OCI-LY3 (cell line): ENCODE measurements around the gene TAL2.

ENCODE experiments used
- H2AFZ ChIP-seq: fragments of 200-600, 300-600 bp; shearing (Covaris generic); 2 replicates; pipeline ENCODE4 v1.6.0; 2014; ENCODE audit warnings: antibody characterized with exemption, low read depth, low read length
- H3K27ac ChIP-seq: fragments of 200-600, 300-600 bp; sonication (generic); 2 replicates; pipeline ENCODE4 v1.5.1; 2014; ENCODE audit warnings: mild to moderate bottlenecking, low read length, moderate library complexity, mixed read lengths
- H3K27me3 ChIP-seq: fragments of 200-600, 300-600 bp; sonication (generic); 2 replicates; pipeline ENCODE4 v1.6.1; 2014; ENCODE audit warnings: low read depth, low read length, mixed read lengths
- H3K36me3 ChIP-seq: fragments of 200-600, 300-600 bp; sonication (generic); replicated peaks from 2 replicates; pipeline ENCODE3; 2014; ENCODE audit warnings: low read depth, low read length, mixed read lengths
- H3K4me1 ChIP-seq: fragments of 300-600, 200-600 bp; sonication (generic); 2 replicates; pipeline ENCODE4 v1.6.1; 2014; ENCODE audit warnings: low read length, mixed read lengths
- H3K4me2 ChIP-seq: fragments of 200-600, 300-600 bp; sonication (generic); 2 replicates; pipeline ENCODE4 v1.6.1; 2014; ENCODE audit warnings: low read length, mixed read lengths
- H3K4me3 ChIP-seq: fragments of 300-600, 200-600 bp; sonication (generic); 2 replicates; pipeline ENCODE4 v1.5.1; 2014; ENCODE audit warnings: antibody characterized with exemption, mild to moderate bottlenecking, low read length, moderate library complexity
- H3K79me2 ChIP-seq: fragments of 300-600, 200-600 bp; shearing (Covaris generic); 2 replicates; pipeline ENCODE4 v1.6.1; 2014; ENCODE audit warnings: mild to moderate bottlenecking, low read length, mixed read lengths
- H3K9ac ChIP-seq: fragments of 300-600, 200-600 bp; shearing (Covaris generic); 2 replicates; pipeline ENCODE4 v1.6.0; 2014; ENCODE audit warnings: mild to moderate bottlenecking, low read length, moderate library complexity
- H3K9me3 ChIP-seq: fragments of 200-600, 300-600 bp; shearing (Covaris generic); 2 replicates; pipeline ENCODE4 v1.6.1; 2014; ENCODE audit warnings: low read length, mixed read lengths; ENCODE audit not compliant: insufficient read depth
- H4K20me1 ChIP-seq: fragments of 200-600, 300-600 bp; sonication (generic); 2 replicates; pipeline ENCODE4 v1.6.1; 2016; ENCODE audit warnings: low read length, mixed read lengths; ENCODE audit not compliant: insufficient read depth
- EZH2phosphoT487 ChIP-seq: fragments of 200-600 bp; shearing (Covaris generic); IDR thresholded peaks from 2 replicates; pipeline ENCODE4 v1.6.1; 2018; ENCODE audit warnings: antibody characterized with exemption, mixed run types, low read depth
- TF ChIP-seq, protein P1 (sequence below): fragments of 200-600, 300-600 bp; sonication (generic); IDR thresholded peaks from 2 replicates; pipeline ENCODE4 v1.5.1; 2014; ENCODE audit warnings: antibody characterized with exemption, low read length, low read depth

TAL2 gene

DNA sequence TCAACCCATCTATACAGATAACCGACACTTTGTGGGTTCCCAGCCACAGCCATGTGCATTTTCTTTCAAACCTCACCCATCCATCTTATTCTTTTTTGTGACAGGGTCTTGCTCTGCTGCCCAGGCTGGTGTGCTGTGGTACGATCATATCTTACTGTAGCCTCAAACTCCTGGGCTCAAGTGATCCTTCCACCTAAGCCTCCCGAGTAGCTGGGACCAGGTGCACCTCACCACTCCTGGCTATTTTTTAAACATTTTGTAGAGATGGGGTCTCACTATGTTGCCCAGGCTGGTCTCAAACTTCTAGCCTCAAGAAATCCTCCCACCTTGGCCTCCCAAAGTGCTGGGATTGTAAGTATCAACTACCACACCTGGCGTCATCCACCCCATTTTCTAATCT, 24.7 kb downstream of the TAL2 start:
- H3K27ac ChIP-seq: no peak overlapping the region
- H2AFZ ChIP-seq: no peak overlapping the region
- H3K36me3 ChIP-seq: no peaks in the 10 kb centered on the region
- no peak overlapping the region for H3K9ac ChIP-seq
- no peaks in the 10 kb centered on the region for H3K9me3 ChIP-seq
- H3K4me2 ChIP-seq: no peak overlapping the region
- no peaks in the 10 kb centered on the region for H3K79me2 ChIP-seq
- no peaks in the 10 kb centered on the region for H4K20me1 ChIP-seq
- H3K4me3 ChIP-seq: no peak overlapping the region
- no peaks in the 10 kb centered on the region for H3K4me1 ChIP-seq
- TF ChIP-seq, protein P1, sequence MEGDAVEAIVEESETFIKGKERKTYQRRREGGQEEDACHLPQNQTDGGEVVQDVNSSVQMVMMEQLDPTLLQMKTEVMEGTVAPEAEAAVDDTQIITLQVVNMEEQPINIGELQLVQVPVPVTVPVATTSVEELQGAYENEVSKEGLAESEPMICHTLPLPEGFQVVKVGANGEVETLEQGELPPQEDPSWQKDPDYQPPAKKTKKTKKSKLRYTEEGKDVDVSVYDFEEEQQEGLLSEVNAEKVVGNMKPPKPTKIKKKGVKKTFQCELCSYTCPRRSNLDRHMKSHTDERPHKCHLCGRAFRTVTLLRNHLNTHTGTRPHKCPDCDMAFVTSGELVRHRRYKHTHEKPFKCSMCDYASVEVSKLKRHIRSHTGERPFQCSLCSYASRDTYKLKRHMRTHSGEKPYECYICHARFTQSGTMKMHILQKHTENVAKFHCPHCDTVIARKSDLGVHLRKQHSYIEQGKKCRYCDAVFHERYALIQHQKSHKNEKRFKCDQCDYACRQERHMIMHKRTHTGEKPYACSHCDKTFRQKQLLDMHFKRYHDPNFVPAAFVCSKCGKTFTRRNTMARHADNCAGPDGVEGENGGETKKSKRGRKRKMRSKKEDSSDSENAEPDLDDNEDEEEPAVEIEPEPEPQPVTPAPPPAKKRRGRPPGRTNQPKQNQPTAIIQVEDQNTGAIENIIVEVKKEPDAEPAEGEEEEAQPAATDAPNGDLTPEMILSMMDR: no peak
- H3K27me3 ChIP-seq: peaks cover 6% of the 10 kb centered on the region

DNA sequence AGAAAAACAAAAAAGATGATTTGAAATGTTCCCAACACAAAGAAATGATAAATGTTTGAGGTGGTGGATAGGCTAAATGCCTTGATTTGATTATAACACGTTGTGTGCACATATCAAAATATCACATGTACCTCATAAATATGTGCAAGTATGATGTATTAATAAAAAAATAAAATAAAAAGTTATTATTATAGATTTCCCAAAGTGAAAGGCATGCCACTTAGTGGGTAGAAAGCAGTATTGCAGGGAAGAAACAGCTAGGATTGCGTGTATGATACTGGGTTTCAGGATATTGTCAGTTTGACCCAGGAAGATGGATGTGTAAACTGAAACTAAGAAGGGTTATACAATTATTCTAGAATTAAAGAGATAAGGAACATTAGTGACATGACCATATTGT, 28.5 kb downstream of the TAL2 start:
- Histone ChIP-seq H3K36me3 (no peaks in the 10 kb centered on the region), H3K4me3 (no peak overlapping the region), H3K27me3 (peaks cover 14% of the 10 kb centered on the region), H3K9me3 (no peaks in the 10 kb centered on the region), H3K4me2 (no peak overlapping the region), H4K20me1 (peaks cover 4% of the 10 kb centered on the region; the same call in 1 of the 2 replicates), H2AFZ (no peak overlapping the region), H3K79me2 (peaks cover 7% of the 10 kb centered on the region; the same call in 1 of the 2 replicates), H3K9ac (no peak overlapping the region), H3K4me1 (peaks cover 12% of the 10 kb centered on the region), H3K27ac (no peak overlapping the region)
- no peak for TF ChIP-seq EZH2phosphoT487
- TF ChIP-seq, protein P1: peak; percentile 37

DNA sequence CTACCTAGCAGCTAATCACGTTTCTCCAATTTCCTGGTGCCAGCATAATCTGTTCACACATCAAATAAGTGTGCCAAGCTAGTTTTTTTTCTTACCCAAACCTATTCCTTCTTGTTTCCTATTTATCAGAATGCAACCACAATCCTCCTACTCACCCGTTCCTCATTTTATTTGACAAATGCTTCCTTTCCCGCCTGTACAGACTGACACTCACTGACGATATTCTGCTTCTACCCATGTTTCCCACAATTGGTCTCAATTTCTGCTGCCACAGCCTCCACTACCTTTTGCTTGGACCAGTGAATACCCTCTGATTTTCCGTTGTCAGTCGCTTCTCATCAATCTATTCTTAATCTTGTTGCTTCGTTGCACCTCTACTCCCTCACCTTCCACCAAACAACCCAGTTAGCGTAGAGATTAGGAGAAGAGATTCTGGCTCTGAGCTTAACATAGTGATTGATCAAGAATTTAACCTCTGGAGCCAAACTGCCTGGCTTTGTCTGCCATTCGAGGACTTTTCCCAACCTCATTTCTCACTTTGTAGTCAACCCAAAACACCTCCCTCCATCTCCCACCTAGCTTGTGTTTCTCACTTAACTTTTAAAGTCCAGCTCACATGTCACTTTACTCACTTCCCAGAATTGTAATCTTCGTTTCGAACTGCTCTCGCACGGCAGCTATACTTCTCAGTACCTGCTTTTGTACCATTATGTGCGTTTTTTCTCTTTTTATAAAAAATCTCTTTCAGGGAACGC, 31.4 kb downstream of the TAL2 start:
- TF ChIP-seq, protein P1: no peak
- TF ChIP-seq EZH2phosphoT487: no peak
- Histone ChIP-seq H3K9me3 (no peaks in the 10 kb centered on the region), H3K4me1 (peaks cover 15% of the 10 kb centered on the region), H3K79me2 (peaks cover 24% of the 10 kb centered on the region), H3K27ac (no peak overlapping the region), H4K20me1 (peaks cover 5% of the 10 kb centered on the region; the same call in 1 of the 2 replicates), H3K9ac (peak overlapping the region; percentile 58), H3K36me3 (no peaks in the 10 kb centered on the region), H3K4me2 (peak overlapping the region; percentile 100), H3K27me3 (peaks cover 14% of the 10 kb centered on the region), H2AFZ (peak overlapping the region; percentile 66), H3K4me3 (peak overlapping the region; percentile 87)

DNA sequence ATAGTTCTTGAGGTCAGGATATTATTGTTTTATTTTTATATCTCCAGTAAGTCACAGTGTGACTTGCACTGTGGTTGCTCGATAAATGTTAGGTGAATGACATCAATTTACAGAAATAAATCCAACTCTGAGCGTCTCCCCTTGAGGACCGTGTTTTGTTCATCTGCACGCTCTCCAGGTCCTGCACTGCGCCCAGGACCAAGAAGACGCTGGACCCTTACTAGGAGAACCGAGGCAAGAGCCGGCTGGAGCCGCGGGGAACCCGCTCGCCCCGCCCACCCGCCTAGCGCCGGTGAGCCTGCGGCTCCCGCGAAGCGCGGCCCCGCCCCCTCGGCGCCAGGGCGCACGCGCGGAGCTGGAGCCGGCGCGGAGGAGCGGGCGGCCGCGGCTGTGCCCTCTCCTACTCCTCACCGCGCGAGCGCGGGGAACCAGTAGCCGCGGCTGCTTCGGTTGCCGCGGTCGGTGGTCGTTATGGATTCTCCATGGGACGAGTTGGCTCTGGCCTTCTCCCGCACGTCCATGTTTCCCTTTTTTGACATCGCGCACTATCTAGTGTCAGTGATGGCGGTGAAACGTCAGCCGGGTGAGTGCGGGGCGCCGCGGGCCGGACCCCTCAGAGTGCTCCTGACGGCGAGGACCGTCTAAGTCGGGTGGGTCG, 32.1 kb downstream of the TAL2 start, which contains the start of gene TMEM38B:
Gene TMEM38B (plus strand): TSS at position 352 of the 658 bp plus-strand sequence. CDS start 120 bp downstream, at position 472.
- Histone ChIP-seq H2AFZ (peak within 1 kb of the TSS; percentile 71), H3K4me1 (peaks cover 15% of the 10 kb centered on the region), H4K20me1 (peaks cover 5% of the 10 kb centered on the region; the same call in 1 of the 2 replicates), H3K36me3 (no peaks in the 10 kb centered on the region), H3K4me3 (peak within 1 kb of the TSS; percentile 87), H3K9ac (peak within 1 kb of the TSS; percentile 69), H3K27me3 (peaks cover 14% of the 10 kb centered on the region), H3K79me2 (peaks cover 29% of the 10 kb centered on the region), H3K27ac (no peak within 1 kb of the TSS), H3K4me2 (peak within 1 kb of the TSS; percentile 100), H3K9me3 (no peaks in the 10 kb centered on the region)
- TF ChIP-seq, protein P1: no peak
- TF ChIP-seq EZH2phosphoT487: no peak
